Measurements from ENCODE around the gene CYB5R2.
A peak's percentile ranks its signal among the peaks of the same experiment; 100 is the strongest.
"Not testable (repeated sequence)": the region's sequence is repeated elsewhere in the genome, so short reads cannot be mapped to it uniquely, and the experiment has no call there.

The CYB5R2 gene

DNA sequence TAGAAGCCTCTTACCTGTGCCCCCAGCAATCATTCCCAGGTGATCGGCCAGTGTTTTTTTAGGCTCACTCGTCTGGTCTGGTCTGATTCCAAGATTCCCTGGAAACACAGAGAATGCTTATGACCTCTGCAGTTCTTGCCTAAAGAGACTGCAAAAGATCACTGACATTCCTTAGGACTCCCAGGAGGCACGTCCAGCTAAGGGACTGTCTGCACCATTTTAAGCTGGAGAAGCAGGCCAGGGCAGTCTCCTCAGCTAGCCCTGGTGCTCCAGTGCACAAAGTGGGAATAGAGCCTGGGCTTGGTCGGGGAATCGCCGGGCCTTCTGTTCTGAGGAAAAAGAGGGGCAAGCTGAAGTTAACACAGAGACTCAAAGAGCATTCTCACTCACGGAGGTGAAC is 4.8 kb downstream of the CYB5R2 start:
- no peak for DNase-seq

DNA sequence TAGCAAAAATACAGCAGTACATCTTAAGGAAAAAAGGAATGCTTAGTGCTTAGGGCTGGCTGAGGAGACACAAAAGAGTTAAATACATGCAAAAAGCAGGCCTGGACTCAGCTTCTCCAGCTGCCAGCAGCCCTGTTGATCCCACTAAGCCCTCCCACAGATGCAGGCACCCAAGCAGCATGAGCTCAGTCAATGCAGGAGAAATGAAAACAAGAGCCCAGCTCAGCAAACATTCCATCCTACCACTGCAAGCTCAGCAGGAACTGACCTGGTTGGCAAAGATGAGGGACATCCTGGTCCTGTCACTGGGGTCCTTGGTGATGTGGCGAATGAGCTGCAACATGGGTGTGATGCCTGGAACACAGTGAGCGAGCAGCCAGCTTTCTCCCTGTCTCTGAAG is 5.8 kb downstream of the CYB5R2 start:
- no peak for DNase-seq

DNA sequence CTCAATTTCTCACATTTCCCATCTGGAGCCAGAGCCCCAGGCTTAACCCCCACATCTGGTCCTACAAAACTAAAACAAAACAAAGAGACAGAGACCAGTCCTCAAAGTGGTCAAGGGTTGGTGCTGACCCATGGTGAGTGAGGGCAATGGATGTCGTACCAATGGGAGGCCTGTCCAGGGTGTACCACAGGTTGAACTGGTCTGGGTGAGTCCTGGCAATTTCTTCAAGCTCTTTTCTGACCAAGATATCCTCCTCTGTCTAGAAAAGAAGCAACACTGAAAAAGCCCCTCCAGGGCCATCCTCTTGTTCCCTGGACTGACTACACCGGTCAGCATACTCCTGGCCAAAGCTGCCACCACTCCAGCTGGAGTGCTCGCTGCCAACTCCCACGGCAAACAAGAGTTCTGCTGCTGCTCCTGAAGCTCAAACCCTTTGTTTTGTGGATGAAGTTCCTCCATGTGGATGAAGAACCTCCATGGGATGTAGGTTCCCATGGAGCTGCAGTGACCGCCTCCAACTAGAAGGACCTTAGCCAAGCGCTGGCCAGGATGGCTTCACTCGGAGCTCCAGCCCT is 6.9 kb downstream of the CYB5R2 start:
- no peak for DNase-seq

- DNase-seq: peak; percentile 95
Measured at GRCh38 chr11:7665473-7666291, 7.6 kb downstream of the CYB5R2 start.

DNA sequence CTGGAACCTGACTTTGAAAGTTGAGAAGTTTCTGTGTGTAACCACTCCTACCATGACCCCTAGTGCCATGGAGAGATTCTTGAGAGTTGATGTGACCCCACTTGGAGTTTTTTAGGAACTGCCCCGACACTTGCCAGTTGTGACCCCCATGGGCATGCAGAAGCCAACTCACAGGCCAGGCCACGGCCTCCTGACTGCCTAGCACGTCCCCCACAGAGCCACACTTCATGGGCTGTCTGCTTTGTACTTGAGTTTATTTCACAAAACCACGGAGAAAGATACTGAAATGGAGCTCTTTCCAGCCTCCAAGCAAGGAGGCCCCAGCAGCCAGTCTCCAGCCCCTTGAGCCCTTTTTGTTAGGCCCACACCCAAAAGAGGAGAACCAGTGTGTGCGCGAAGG is 8.4 kb downstream of the CYB5R2 start:
- no peak for DNase-seq

DNA sequence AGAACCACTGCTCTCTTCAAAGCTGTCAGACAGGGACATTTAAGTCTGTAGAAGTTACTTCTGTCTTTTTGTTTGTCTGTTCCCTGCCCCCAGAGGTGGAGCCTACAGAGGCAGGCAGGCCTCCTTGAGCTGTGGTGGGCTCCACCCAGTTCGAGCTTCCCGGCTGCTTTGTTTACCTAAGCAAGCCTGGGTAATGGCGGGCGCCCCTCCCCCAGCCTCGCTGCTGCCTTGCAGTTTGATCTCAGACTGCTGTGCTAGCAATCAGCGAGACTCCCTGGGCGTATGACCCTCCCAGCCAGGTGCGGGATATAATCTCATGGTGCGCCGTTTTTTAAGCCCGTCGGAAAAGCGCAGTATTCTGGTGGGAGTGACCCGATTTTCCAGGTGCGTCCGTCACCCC is 9.8 kb downstream of the CYB5R2 start:
- not testable (repeated sequence) for DNase-seq

DNA sequence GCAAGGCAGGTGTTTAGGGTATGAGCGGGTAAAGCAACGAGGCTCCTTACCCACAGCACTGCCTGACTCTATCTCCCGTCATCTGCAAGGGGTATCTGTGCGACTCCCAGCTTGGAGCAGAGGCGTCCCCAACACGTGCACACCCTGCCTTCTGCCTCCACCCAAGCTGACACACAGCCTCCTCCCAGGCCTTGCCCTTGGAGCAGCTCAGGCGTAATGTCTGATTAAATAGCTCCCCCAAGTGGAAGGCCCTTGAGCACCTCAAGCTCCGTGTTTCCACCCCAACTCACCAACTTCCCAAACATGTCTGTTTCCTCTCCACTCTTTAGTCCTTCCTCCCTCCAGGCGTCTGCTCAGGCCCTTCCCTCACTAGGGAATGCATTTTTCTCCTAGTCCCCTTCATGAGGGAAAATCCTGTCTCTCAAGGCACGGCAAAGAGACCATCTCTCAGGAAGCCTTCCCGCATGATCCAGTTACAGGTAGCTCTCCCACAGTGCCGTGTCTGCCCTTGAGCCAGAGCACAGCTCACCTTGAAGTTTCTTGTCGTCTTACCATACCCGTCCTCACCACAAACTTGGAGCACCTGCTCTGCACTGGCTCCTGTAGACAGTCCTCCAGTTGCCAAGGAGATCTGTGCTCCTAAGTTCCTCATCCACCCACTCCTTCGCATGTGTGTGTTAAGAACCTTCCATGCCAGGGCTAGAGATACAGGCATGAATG is 15.8 kb downstream of the CYB5R2 start:
- no peak for DNase-seq

DNA sequence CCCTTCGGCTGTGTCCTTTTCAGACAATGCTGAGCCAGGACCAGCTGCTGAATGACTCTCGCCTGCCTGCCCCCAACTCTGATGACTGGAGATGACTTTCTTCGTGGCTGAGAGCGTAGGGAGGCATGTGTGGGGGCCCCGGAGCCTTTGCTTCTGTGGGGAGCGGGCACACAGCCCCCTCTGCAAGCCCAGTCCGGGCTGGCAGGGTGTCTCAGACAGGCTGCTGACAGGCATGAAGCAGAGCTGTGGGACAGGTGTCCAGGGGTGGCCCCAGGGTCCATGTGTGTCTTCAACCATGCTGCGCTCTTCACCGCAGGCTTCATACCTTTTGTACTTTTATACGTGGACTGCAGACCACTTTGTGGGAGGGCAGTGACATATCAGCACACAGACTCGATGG is 16.6 kb downstream of the CYB5R2 start:
- no peak for DNase-seq

- no peak for DNase-seq
Measured at GRCh38 chr11:7655253-7656217, 17.8 kb downstream of the CYB5R2 start.

DNA sequence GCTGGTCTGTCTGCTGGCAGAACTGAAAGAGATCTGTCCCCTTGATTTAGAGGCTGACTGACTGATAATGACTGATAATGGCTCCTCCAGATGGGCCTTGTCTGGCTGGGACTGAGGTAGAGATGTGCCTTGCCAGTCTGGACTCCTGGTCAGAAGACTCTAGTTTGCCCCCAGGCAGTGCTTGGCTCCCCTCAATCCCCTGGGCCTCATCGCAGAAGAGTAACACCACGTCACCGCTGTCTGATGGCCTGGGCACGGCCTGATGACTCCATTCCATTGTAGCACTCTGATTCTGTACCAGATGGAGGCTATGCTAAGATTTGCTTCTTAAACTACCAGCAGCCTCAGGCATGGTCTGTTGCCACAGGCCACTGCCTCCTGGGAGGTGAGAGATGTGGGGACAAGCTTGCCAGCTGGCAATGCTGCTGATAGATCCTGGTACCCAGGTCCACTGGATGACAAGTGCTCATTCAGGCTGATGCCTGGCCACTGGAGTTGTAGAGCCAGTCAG is 19.1 kb downstream of the CYB5R2 start:
- no peak for DNase-seq

DNA sequence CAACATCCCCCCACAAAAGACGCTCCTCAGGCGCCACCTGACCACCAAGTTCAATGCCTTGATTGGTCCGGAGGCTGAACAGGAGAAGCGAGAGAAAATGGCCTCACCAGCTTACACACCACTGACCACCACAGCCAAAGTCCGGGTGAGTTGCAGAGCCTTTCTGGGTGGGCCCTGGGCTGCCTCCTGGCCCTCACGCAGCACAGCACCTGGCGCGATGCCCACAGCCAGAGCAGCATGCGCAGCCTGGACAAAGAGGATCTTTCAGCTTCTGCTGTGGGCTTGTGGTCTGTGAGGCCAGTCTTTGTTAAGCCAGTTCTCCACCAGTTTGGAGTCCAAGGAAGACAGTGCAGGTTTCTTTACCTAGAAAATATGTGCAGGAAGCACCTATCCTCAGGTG is 21.6 kb downstream of the CYB5R2 start:
- DNase-seq: no peak

DNA sequence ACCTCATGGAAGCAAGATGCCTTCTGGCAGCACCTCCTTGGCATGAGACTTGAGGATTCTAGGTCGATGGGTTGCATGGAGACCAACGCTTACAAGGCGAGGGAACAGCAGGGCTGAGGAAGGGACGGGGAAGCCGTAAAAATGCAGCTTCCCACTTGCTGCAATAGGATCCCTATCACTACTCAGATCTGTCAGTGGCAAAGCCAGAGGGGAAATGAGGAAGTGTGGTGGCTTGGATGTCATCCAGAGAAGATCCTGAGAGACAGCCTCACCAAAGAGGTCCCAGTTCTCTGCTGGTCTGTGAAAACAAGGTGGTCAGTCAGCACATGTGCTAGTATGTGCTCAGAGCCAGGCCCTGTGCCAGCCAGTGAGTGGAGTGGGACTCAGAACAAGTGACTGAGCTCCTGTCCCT is 22.2 kb downstream of the CYB5R2 start:
- no peak for DNase-seq

DNA sequence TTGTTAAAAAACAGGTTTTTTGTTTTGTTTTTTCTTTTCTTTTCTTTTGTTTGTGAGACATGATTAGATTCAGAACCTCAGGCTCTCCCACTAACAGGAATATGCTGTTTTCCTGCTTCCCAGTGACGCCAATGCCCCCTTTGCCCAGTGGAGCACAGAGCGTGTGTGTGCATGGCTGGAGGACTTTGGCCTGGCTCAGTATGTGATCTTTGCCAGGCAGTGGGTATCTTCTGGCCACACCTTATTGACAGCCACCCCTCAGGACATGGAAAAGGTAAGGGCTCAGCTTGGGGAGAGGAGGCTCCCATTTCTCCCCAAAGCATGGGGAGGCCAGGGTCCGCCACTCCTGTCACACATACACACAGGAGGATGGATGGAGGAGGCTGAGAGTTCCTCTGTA is 25.0 kb downstream of the CYB5R2 start:
- DNase-seq: no peak

DNA sequence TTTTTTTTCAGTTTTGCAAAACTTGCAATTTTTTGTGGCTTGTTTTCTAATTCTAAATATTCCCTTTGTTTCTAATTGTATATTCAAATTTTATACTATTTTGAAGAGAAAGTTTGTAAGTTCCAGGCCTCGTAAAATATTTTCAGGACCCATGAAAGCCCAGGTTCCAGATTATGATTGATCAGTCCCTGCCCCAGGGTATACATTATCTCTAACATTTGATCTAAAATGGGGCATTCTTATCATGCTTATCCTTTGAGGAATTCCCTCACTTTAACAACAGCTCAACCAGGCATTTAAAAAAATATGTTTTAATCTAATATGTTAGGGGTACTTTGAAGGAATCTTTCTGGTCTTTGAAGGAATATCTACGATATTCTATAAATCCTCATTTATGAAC is 26.4 kb downstream of the CYB5R2 start:
- DNase-seq: no peak

DNA sequence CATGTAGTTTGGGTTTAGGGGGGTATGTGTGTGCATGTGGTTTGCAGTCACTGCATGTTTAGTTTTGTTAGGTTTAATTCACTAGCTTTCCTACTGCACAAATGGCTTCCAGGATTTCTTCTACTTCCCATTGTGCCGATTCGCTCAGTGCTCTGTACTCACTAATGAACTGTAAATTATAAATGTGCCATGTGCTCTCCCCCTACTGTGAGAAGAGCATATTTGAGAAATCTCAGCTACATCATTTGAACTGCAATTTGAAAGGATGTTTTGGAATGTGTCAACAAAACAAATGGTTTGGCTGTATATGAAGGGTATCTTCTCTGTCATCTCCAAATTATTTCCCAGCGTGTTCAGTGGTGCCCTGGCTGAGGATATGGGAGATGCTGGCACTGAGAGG is 28.1 kb downstream of the CYB5R2 start:
- DNase-seq: no peak

DNA sequence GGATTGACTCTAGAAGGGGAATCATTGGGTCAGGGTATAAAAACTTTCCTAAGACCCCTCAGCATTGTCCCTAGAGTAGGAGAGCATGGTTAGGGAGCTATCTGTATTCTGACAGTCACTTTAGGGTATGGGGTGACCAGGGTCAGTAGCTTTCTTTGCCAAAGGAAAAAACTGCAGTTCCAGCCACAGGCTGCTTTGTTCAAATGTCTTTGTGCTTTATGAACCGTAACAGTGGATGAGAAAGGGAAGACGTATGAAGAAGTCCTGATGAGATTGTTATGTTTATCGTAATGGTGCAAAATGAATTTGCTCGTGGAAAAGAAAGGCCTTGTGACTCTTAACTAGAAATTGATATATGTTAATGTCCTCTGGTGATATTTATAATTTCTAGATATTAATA is 30.0 kb downstream of the CYB5R2 start:
- DNase-seq: no peak

DNA sequence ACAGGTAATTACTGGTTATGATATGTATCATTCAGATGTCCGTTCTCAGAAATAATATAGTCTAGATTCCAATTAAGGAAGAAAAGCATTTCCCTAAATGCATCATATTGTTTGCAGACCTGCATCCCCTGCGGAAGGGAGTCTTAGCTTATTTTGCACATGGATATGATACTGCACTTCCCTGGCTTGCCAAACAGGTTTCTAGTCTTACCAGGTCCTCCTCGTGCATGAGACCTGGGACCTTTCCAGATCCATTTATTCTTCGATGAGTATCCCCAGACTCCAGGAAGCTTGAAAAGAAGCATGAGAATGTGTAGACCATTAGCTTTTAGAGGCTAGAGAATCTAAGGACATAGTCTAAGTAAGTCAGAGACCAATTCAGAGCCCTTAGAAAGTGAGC is 30.6 kb downstream of the CYB5R2 start:
- no peak for DNase-seq

GRCh38 chr11:7640816-7641215 is 32.5 kb downstream of the CYB5R2 start:
- DNase-seq: no peak

- DNase-seq: no peak
Measured at GRCh38 chr11:7639643-7640025, 33.7 kb downstream of the CYB5R2 start.

DNA sequence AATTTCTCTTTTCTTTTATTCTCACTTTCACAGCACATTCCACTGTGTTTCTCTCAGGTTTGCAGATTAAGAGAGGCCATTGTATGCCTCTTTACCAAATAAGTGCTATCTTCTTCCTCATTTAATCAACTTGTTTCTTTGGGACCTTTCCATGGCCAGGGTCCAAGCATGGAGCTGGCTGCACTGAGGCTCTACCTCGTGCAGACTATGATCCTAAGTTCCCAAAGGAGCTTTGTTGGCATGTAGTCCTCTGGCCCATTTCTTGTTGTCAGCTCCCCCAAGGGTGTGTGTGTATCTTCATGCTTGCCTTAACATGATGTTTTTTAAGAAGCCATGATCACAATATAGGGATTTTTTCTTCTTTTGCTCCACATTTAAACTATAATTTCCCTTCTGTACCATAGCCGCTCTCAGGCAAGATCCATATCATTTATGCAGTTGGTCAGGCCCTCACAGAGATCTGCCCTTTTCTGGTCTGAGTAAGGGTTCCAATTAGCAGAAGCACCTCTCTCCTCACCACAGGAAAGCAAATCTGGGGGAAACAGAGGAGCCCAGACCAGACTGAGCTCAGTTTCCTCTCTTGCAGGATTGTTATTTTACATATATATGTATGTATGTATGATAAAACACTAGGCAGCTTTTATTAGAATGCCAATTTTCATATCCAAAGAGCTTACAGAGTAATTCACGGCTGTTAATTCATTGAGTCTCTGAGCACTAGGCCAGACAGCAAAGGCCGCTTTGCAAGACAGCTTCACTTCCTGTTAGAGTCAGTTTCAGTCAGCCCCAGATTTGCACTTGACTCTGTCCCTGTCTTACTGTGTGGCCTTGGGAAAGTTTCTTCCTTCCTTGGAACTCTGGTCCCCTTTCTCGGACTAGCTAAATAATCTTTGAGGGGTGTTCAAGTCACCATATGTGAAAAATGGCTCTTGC is 34.3 kb downstream of the CYB5R2 start:
- DNase-seq: no peak

GRCh38 chr11:7637447-7638157 is 35.7 kb downstream of the CYB5R2 start:
- no peak for DNase-seq

Data from 8988T (cell line).